ENCODE data around the gene SIX4. TPM values are rescaled to one million over a fixed set of nuclear protein-coding genes. Genes with fewer than 3 reads are reported as not detected.

Gene SIX4
- total RNA-seq, 1 donor from 2014 or later = 49.9 TPM

DNA sequence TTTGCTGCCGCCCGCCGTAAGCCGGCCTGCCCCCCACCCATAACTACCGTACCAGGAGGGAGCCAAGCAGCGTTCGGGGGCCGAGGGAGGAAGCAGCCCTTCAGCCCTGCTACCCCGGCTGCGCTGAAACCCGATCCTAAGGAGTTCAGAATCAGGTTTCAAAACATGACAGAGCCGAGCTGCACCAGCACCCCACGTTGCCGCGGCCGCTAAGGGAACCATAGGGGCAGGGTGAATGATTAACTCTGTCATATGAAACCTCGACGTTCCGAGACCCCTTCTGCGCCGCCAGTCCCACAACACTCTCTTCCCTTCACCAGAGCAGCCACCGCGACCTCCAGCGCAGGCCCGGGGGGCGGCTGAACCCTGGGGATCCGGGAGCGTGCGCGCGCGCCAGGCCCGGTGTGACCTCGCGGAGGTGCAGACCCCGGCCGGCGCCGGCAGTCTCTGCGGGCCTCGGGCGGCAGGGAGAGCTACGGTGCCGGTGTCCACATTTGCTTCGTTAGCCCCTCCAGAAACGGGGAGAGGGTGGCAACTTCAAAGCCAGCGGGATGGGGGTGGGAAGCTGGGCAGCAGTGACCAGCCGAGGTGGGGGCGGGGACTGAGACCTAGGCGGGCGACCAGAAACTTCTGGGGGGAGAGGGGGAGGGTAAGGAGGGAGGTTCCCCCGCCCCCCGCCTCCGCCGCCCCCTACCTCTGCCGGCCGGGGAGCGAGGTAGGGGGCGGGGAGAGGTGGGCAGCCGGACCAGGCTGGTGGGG lies 1.6 kb downstream of the SIX4 start:
- DNase-seq (ENCODE audit: low read depth) = peak; percentile 86

DNA sequence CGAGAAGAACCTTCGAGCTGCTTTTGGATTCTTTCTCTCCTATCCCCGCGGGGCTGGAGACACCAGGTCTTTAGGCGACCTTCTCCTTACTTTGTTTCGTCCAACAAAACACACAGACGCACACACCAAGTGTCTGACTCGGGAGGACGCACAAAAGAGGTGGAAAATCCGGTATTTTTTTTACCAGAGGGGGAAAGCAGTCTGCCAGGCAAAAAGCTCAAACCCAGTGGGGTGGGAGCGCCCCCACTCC lies 2.1 kb downstream of the SIX4 start:
- no peak for DNase-seq (ENCODE audit: low read depth)

DNA sequence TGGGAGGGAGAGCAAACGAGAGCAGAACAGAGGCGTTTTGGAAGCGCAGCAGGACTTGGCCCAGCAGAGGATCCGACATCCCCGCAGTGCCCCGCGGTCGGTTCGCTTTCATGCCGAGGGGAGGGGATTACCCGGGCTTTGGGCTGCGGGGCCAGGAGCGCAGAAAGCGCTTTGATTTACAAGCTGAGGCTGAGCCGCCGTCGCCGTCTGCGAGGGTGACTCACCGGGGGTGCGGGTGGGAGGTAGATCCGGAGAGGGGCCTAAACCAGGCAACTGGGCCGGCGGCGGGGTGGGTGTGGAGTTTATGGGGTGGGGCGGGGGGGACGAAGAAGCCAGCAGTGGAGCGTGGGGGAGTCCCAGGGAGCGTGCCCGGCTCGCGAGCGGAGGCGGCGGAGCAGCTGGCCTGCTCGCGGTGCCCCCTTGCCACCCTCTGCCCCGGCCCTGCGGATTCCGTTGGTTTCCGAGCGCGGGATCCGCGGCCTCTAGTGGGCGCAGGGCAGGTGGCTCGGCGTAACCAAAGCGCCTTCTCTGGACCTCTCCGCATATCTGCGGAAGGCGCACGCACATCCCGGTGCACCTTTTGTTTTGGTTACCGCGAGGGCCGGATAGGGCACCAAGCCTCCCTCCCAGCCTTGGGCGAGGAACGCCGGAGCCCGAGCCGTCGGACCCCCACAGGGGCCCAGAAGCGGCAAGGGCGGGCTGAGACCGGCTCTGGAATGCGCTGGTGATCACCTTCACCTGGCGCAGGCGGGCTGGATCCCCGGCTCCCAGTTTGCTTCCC lies 2.6 kb downstream of the SIX4 start:
- peak; percentile 83 for DNase-seq (ENCODE audit: low read depth)

DNA sequence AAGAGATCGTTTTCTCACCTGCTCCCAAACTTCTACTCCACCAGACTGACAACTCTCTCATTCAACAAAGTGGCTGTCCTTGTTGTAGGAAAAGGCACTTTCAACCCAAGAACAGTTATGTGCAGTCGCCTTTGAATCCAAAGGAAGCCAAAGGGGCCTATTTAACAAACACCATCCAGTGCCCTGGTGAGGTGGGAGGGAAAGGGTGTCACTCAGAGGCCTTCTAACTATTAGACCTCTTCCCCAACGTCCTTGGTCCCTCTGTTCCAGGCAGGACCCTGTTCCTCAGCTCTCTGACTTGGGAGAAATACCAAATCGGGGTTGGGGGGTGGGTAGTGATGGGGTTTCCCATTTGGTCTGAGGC lies 3.2 kb downstream of the SIX4 start:
- no peak for DNase-seq (ENCODE audit: low read depth)

DNA sequence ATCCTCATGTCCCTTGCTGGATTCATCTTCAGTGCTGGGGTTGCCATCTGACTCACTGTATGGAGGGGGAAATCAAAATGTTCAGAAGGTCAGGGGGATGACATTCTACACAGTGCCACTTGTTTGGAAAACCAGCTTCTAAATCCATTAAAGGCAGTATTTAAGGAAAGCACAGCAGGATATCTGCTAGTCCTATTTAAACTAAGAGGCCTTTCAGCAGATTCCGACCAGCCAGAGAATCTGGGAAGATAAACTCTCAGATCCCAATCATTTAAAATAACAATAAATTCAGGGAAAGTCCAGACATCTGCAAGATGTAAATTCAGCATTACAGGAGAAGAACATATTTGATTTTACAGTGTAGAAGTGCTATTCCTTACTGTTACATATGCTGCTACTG lies 3.8 kb downstream of the SIX4 start:
- no peak for DNase-seq (ENCODE audit: low read depth)

DNA sequence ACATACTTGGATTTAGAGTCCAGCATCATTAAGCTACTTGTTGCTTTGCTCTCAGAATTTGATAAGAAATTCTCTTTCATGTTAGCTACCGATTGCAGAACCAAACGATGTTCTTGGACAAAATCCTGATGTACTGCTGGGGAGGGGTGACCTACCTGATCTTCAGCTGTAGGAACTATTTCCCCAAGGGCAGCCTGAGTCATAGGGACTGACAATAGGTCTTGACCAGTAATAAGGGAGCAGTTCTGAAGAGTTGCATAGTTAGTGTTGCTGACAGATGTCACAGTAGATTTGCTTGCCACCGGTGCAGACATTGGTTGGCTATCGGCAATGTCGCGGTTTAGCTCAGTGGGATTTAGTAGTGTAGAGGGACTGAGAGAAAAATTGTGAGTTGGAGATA lies 10.6 kb downstream of the SIX4 start:
- DNase-seq (ENCODE audit: low read depth) = no peak

DNA sequence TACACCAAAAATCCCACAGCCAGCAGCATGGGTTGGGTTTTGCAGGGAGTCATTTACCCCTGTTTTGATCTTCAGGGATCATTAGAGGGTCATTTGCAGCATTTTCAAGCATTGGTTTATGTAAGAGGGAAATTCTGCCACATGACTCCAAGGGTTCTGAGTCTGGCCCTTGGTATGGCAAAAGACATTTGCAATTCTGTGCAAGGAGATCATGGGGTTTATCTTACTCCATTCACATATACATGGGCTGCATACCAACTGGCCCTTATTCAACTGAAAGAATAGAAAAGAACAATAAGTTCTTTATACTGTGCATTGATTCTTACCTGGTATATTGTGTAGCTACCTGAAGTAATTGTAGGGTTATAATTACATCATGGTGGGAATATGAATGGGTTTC lies 13.7 kb downstream of the SIX4 start:
- DNase-seq (ENCODE audit: low read depth) = no peak

DNA sequence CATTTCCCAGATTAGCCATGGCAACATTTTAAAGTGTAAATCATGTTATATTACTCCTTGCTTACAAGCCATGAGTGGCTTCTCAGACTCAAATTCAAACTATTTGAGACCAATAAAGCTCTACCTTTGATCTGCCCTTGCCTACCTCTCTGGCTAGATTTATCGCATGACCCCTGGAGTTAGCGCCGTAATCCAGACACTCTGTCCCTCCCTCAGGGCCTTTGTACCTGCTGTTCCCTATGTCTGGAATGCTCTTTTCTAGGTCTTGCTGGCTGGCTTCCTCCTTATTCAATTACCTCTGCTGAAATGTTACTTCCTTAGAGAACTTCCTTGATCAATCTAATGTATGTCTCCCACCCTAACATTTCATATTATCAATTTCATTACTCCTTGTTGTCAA lies 16.3 kb downstream of the SIX4 start:
- DNase-seq (ENCODE audit: low read depth) = no peak

DNA sequence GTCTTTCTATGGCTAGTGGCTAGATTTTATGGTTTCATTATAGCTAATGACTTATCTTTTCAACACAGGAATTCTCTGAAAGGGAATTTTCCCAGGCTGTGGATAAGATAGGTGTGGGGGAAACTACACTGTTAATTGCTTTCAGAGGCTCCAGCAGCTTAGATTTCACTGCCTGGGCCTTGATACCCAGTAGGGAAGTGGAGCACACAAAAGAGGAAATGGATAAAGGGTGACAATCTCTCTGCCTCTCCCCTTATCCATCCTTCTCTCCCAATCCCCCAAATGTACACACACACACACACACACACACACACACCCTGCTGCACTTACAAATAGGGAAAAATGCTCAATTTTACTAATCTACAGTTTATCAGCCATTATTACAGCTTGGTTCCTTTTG lies 19.1 kb downstream of the SIX4 start:
- no peak for DNase-seq (ENCODE audit: low read depth)

DNA sequence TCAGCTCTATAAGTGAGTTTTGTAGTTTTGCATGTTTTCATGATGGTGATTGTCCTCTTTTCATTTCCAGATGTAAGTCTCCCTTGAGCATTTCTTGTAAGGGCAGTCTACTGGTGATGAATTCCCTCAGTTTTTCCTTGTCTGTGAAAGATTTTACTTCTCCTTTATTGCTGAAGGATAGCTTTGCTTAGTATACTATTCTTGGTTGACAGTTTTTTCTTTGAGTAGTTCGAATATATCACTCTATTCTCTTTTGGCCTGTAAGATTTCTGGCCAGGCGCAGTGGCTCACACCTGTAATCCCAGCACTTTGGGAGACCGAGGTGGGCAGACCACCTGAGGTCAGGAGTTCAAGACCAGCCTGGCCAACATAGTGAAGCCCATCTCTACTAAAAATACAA lies 23.6 kb downstream of the SIX4 start:
- no peak for DNase-seq (ENCODE audit: low read depth)

DNA sequence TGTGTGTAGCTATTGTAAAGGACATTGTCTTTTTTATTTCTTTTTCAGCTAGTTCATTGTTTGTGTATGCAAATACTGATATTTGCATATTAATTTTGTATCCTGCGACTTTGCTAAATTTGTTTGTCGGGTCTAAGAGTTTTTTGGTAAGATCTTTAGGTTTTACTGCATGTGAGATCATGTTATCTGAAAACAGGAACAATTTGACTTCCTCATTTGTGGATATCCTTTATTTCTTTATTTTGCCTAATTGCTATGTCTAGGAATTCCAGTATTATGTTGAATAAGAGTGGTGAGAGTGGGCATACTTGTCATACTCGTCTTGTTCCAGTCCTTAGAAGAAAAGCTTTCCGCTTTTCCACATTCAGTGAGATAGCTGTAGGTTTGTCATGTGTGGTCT lies 28.8 kb downstream of the SIX4 start:
- no peak for DNase-seq (ENCODE audit: low read depth)

DNA sequence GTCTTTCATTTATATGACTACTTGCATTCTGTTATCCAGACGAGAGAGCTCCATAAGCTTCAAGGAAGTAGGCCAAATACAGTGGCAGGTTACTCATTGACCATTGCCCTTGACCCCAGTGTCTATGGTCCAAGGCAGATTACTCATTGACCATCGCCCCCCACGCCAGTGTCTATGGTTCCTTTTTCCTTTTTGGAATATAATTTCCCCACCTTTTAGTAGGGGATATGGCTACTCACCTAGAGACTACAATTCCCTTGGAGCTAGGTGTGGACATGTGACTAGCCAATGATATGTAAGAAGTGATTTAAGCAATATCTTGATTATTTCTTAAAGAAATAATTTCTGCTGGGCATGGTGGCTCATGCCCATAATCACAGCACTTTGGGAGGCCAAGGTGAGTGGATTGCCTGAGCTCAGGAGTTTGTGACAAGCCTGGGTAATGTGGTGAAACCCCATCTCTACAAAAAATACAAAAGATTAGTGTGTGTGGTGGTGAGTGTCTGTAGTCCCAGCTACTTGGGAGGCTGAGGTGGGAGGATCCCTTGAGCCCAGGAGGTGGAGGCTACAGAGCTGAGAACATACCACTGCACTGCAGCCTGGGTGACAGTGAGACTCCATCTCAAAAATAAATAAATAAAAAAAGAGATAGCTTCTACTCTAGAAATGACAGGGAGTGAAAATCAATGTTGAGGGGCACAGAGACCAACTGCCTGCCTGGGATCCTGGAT lies 32.6 kb downstream of the SIX4 start:
- no peak for DNase-seq (ENCODE audit: low read depth)

DNA sequence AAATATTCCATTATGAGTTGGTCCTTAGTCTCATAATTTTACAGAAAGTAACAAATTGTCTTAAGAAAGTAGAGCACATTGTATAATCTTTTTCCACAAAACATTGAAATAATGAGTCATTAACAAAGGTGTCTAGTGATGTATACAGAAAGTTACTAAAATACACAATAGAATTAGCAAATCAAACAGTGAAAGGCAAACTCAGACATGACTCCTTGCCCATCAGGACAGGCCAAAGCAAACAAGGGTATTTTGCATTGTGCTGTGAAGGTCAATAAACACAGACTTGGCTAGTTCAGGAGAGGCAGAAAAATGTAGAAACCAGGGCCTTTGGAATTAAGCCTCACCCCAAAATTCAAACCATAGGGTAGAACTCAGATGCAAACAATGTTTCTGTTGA lies 37.3 kb downstream of the SIX4 start:
- no peak for DNase-seq (ENCODE audit: low read depth)

DNA sequence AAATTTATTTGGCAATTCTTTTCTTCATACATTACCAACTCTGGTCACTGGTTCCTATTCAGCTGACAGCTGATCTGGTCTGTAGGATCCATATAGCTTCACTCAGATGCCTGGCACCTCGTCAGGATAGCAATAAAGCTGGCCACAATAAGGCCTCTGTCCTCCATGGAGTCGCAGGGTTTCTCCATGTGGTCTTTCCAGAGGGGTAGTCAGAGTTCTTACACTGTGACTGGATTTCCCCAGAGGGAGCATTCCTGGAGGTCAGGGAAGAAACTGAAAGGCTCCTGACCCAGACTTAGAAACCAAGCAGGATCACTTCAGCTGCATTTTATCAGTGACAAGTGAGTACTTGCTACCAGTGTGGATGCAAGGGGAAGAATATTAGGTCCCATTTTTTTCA lies 39.9 kb downstream of the SIX4 start:
- DNase-seq (ENCODE audit: low read depth) = peak; percentile 50

DNA sequence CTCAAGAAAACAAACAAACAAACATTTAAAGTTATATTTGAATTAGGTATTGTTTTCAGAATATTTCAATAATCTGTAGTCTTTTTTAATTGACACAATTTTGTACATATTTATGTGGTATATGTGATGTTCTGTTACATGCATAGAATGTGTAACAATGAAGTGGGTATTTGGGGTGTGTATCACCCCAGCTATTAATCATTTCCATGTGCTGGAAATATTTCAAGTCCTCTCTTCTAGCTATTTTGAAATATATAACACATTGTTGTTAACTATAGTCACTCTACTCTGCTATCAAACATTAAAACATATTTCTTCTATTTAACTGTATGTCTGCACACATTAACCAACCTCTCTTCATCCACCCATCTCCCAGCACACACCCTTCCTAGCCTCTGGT lies 42.9 kb downstream of the SIX4 start:
- DNase-seq (ENCODE audit: low read depth) = no peak

DNA sequence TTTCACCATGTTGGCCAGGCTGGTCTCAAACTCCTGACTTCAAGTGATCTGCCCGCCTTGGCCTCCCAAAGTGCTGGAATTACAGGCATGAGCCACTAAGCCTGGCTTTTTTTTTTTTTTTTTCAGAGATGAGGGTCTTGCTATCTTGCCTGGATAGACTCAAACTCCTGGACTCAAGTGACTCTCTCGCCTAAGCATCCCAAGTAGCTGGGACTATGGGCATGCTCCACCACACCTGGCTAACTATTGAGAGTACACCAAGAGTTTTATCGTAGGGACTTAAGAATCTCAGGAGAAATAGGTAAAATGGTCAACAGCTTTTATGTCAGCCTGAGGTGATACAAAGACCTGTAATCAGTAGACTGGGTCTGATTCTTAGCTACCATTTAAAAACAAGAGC lies 43.6 kb downstream of the SIX4 start:
- no peak for DNase-seq (ENCODE audit: low read depth)

DNA sequence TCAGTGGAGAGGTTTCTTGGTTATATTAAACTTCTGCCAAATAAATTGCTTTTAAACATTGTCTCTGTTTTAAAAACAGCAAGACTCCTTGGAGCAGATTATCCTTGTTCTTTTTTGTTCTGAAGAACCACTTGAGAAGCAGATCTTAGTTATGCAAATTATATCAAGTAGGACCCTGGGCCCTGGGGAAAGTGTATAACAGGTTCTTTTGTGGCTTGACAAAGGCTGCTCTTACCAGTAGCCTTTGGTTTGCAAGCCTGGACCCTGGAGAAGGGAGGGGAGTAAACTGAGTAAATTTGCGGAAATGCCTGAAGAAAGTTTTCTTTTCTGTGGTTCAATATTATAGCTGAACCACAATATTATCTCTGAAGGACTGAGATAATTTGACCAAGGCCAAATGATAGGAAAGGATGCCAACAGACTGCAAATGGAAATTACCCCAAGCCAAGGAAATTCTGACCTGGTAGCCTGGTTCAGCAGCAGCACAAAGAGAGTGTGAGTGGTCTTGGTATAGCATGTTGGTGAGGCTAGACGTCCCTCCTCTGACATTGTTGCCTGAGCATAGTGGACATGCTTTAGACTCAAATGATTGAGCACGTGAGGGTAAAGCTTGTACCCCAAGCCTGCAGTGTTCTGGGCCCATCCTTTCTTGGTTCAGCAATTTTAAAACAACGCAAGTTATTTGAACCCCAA lies 44.4 kb downstream of the SIX4 start:
- no peak for DNase-seq (ENCODE audit: low read depth)

DNA sequence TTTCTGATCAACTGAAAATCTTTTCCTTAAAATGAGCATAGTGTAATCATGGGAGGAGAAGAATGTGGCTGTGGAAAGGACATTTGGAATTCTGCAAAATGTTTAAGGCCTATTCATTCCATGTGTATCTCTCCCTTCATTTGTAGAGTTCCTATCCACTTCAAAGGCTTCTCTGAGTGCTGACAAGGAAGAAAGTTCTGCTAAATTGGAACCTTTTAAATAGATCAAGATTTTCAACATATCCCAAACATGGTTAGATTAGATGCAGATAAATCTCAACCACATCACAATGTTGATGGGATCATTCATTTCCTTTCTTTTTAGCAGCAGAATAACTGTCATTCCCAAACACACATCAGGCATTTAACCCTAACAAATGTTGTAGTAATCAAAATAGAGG lies 46.5 kb downstream of the SIX4 start:
- DNase-seq (ENCODE audit: low read depth) = no peak

DNA sequence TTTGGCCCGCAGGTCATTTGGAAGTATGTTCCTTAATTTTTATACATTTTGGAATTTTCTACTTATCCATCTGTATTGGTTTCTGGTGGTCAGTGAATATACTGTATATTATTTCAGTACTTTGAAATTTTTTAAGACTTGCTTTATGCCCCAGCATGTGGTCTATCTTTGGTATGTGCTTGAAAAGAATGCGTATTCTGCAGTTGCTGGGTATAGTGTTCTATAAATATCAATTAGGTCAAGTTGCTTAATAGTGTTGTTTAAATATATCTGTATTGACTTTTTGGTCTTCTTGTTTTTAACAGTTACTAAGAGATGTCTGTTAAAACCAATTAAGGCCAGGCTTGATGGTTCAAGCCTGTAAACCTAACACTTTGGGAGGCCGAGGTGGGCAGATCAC lies 53.2 kb downstream of the SIX4 start:
- DNase-seq (ENCODE audit: low read depth) = no peak

DNA sequence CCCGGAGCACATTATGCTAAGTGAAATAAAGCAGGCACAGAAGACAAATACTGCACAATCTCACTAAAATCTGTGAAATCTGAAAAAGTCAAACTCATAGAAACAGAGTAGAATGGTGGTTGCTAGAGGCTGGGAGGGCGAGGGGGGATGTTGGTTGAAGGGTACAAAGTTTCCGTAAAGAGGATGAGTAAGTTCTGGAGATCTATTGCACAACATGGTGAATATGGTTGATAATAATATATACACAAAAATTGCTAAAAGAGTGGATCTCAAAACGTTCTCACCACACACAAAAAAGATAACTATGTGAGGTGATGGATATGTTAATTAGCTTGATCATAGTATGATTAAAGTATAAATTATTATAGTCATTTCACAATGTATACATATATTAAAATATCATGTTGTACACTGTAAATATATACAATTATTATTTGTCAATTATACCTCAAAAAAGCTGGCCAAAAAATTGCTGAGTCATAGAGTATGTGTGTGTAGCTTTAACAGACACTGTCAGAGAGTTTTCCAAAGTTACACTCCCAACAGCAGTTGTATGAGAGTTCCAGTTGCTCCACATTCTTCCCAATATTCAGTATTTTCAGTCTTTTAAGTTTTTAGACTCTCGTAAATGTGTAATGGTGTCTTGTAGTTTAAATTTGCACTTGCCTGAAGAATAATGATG lies 55.6 kb downstream of the SIX4 start:
- DNase-seq (ENCODE audit: low read depth) = no peak

DNA sequence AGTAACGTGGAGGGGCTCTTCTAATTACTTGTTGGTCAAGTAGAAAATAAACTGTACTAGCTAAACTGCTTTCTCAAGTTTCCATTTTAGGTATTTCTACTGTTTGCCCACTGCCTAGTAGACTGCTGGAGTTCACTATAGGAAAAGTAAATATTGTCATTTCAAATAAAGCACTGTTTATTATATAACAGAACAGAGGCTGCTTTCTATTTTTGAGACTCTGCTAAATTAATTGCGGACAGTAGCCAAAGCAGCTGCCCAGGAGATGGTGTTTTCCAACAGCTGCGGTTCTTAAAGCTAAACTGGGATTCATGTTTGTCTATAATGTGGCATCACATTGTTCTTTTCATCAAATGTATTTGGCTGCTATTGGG lies 59.0 kb downstream of the SIX4 start:
- DNase-seq (ENCODE audit: low read depth) = peak; percentile 78

DNA sequence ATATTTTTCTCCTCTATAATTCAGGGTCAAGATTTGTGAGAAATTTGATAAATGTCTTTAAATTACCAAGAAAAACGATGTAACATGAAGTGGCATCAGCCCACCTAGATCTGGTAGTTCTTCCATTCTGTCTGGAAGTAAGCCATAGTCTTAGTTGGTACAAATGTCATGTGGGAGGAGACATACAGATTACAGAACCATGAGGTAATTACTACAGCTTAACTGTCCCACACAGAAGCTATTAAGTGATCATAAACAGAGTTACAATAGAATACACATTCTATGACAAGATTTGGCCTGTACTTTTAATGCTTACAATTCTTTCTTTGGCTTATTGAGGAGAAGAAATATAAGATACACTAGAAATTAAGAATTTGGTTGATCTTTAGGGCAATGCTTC lies 61.2 kb downstream of the SIX4 start:
- DNase-seq (ENCODE audit: low read depth) = no peak

Data from myocyte (in vitro differentiated cells).